Stromal cell of bone marrow (primary cell): ENCODE results near the gene RUNX2.
A peak's percentile ranks its signal among the peaks of the same experiment; 100 is the strongest.
"Not testable (repeated sequence)": the region's sequence is repeated elsewhere in the genome, so short reads cannot be mapped to it uniquely, and the experiment has no call there.

Source experiments
- DNase-seq: peaks from one replicate; pipeline ENCODE4 v3.0.0-alpha.2; 2012; ENCODE audit warnings: low read depth

The RUNX2 gene

GRCh38 chr6:45555981-45556771, 228.0 kb downstream of the RUNX2 start:
- no peak for DNase-seq

GRCh38 chr6:45556828-45557227, 228.7 kb downstream of the RUNX2 start:
- DNase-seq = no peak

- DNase-seq = no peak
Measured at GRCh38 chr6:45557454-45557853, 229.3 kb downstream of the RUNX2 start.

DNA sequence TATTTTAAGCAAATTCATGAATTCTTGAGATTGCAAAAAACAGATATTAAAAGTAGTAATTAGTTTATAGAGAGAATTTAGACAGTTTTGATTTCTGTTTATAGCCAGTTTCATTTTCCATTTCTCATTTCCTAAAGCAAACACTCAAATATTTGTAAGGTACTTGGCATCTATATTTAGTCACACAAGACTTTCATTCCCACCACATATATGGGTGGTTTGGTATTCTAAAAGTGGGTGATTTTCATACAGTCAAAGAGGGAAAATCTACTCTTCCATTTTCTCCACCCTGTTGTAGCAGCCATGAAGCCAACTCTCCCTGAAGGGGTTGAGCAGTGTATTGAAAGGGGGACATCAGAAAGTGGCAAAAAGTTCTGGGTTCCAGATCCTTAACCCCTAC, 230.7 kb downstream of the RUNX2 start:
- DNase-seq = no peak

DNA sequence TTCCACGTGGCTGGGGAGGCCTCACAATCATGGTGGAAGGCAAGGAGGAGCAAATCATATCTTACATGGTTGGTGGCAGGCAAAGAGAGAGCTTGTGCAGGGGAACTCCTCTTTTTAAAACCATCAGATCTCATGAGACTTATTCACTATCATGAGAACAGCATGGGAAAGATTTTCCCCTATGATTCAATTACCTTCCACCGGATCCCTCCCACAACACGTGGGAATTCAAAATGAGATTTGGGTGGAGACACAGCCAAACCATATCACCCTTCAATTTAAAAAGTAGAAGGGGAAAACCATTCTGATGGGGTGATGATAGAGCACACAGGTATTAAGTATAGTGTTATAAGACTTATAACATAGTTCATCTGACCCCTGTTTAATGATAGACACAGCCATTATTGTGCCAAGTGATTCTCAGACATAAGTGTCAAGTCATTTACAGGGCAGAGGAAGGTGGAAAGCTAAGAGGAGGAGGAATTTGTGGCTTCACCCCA, 232.2 kb downstream of the RUNX2 start:
- not testable (repeated sequence) for DNase-seq

- DNase-seq = no peak
Measured at GRCh38 chr6:45562171-45562570, 234.0 kb downstream of the RUNX2 start.

DNA sequence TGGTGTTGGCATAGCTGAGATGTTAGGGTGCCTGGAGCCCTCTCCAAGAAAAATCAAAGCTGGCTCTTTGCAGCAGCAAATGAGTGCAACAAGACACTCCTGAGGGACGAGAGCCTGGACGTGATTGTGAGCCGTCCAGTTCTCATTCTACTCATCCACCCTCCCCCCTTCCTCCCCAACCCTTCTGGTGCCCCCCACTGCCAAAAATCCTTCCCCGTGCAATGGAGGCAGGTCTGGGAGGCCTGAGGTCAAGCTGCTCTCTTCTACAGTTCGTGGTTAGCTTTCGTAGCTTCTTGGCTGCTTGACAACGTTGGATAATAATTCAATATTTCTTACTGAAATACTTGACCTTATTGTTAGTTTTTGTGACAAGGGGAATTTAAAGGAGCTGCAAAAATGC, 234.9 kb downstream of the RUNX2 start:
- DNase-seq = peak; percentile 23

- DNase-seq = no peak
Measured at GRCh38 chr6:45563844-45564243, 235.7 kb downstream of the RUNX2 start.

DNA sequence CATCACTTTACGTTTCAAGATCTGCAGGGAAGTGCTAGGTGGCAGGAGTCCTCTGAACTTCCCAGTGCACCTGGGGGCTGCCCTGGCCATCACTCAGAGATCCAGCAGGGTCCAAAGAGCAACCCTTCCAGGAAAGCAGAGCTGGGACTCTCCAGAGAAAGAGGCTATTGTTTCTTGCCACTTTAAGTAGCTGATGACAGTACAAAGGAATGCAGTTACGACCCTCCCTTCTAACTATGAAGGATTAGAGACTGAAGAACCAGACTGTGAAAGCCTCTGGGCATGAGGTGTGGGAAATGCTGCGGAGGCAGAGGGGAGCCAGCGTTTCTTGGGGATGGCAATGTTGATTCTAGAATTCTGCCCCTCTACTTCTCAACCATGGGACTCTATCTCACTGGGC, 238.8 kb downstream of the RUNX2 start:
- DNase-seq = no peak

GRCh38 chr6:45567879-45568278, 239.7 kb downstream of the RUNX2 start:
- no peak for DNase-seq

- DNase-seq = no peak
Measured at GRCh38 chr6:45568626-45569025, 240.5 kb downstream of the RUNX2 start.

DNA sequence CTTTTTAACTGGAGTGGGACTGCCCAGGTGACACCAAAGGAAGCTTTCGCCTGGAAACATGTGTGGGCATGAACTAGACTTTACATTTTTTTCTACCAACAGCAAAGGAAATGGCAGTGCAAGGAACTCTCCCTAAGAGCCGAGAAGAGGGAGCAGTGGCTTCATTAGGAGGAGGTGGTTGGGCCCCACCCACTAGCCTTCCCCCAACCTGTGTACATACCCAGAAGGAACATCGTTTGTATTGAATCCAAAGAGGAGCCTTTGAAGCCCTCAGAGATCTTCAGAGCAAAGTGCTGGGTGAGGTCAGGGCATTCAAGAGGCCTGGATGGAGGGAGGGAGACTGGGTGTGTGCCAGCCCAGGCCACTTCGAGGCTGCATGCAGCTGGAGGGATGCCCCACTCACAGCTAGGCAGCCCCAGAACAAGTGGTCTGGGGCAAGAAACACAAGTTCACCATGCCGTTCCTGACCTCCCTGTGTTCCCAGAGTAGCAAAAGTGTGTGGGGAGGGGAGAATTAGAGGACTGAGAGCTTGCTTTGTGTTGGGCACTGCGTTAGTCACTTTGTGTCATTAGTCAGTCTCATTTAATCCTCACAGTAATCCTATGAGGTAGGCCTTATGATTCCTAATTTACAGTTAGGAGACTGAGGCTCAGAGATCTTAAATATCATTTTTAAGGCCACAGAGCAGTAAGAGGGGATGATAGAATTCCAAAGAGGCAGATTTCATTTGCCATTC, 241.2 kb downstream of the RUNX2 start:
- DNase-seq = no peak

- DNase-seq = no peak
Measured at GRCh38 chr6:45571159-45571558, 243.0 kb downstream of the RUNX2 start.

- DNase-seq = no peak
Measured at GRCh38 chr6:45572833-45573232, 244.7 kb downstream of the RUNX2 start.

DNA sequence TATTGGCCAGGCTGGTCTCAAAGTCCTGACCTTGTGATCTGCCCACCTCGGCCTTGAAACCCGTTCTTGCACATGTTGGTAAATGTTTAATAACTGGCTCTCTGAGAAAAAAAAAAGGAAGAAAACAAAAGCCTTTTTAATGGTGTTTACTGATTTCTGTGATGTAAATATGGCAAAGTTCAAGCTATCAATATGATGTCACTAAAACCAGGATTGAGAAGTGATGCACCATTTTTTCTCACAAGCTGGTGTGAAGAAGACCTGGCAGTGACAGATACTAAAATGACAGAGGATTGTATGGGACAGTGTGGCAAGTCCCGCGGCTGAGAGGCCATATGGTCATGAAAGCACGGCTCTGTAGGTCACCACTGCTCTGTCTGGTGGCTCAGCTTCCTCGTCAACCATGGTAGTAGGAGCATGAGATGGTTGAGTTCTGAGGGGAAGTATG, 245.9 kb downstream of the RUNX2 start:
- no peak for DNase-seq

DNA sequence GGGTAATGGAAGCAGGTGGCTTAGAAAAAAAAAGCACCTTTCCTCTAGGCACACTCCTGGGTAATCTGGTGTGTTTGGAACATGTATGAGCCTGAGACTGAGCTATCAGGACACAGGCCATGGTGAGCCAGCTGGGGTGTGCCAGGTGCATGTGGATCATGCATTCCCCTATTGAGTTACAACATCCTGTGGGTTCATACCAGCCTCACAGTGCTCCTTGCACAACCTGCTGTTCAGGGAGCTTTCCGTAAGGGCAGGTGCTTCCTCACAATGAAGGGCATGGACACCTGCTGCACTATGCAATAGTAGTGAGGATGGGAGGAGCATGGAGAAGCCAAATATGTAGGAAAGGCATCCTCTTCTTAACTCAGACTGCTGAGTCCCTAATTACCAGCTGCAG, 246.8 kb downstream of the RUNX2 start:
- DNase-seq = no peak

- no peak for DNase-seq
Measured at GRCh38 chr6:45576648-45577624, 248.8 kb downstream of the RUNX2 start.

DNA sequence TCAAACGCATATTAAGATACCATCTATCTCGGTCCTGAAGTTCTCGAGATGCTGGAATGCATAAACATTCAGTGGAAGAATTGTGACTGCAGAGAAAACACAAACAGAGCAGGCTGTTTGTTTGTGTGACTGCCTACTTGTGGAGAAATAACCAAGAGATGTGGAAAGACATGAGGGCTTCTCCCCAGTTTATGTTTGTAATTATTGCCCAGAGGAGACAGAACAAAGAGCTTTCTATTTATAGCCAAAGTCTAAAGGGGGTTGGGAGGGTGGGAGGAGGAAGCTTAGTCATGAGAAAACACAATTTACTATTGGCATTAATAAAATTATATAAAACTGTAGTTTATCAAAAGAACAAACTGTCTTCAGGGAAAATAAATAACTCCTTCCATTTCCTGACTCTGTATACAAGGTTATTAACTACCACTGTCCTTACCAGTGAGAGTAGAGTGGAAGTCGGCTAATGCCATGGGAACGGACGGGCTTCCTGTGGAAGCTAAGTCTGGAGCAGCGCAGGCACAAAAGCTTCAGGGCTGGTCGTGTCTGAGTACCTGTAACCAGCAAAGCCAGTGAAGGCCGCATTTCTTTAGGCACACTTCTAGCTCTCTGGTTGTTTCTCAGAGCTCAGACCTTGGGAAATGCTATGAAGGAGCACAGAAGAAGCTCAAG, 249.8 kb downstream of the RUNX2 start:
- peak; percentile 14 for DNase-seq

DNA sequence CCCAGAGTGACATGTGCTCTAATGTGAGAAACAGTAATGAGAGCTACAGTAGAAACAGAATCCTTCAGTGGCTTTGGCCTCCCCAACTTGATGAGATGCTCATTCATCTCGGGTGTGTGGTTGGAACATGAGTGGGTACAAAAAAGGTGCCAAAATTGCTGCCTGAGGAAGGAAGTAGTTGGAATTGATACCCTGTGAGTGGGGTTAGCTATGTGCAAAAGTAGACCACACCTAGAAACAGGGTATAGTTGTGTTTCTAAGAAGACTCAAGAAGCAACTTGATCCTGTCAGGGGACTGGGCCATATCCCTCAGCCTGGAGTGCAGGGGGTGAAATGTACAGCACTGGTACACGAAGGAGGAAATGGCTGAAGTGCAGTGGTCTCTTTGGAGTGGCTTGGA, 256.0 kb downstream of the RUNX2 start:
- no peak for DNase-seq

DNA sequence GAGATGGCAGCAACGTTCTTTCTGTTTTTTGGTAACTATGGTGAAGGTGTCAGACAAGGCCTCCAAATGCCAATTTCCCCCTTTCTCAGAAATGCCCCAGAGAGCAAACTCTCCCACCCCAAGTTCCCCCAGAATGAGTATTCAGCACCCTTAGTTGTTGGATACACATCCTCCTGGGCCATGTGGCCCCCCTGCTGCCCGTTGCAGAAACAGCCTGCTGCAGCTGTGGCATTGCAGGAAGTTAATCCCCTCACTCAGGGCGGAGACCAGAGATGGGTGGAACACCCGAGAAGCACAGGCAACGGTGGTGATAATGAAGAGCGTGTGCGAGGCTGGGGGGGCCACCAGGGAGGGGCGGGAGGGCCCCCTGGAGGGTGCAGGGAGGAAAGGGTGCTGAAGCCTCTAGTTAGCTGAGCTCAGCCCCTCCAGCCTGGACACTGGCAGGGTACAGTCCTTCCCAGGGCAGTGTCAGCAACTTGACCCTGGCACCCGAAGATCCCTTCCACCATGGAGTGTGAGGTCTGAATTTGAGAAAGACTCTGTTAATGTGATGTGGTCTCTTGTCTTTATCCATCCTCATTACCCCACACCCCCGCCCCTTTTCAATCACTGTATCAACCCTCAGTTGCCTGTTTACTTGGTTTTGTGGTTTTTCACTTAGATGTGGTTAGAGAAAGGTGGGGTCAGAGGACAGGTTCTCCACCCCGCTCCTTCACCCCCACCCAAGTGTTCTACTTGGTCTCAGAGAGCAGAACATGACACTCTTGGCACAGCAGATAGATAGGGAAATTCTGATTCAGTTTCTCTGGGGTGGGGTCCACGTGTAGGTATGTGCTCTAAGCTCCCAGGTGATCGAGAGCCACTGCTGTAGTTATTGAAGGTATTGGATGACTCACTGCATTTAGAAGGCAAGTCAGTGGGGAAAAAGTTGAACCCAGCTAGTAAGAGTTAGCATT, 258.4 kb downstream of the RUNX2 start:
- DNase-seq = no peak
